Thyroid gland (tissue), 4 donors: ENCODE results near the gene ACIN1.
"Not testable (repeated sequence)": the region's sequence is repeated elsewhere in the genome, so short reads cannot be mapped to it uniquely, and the experiment has no call there.

Source experiments
- POLR2A ChIP-seq, 2 donors: fragments of 450-650 bp; IDR thresholded peaks; one replicate each; pipeline ENCODE4 v1.6.1; 2017; ENCODE audit warnings: antibody characterized with exemption in 2 of 2, mild to moderate bottlenecking in 2 of 2, moderate library complexity in 1 of 2
- TF ChIP-seq, protein P1 (sequence below), 6 experiments: fragments of 200-600 bp in 3 of 6; fragments of 450-650 bp in 3 of 6; sonication (generic) in 3 of 6; IDR thresholded peaks; one replicate each; pipeline ENCODE4 v1.5.1; 2016 to 2019; ENCODE audit warnings: antibody characterized with exemption in 6 of 6, mild to moderate bottlenecking in 2 of 6, inconsistent platforms in 1 of 6, moderate library complexity in 1 of 6

DNA sequence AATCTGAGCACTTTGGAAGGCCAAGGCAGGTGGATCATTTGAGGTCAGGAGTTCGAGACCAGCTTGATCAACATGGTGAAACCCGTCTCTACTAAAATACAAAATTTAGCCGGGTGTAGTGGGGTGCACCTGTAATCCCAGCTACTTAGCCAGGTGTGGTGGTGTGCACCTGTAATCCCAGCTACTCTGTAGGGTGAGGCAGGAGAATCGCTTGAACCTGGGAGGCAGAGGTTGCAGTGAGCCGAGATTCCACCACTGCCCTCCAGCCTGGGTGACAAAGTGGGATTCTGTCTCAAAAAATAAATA, 81.2 kb downstream of the ACIN1 start:
- TF ChIP-seq, protein P1, sequence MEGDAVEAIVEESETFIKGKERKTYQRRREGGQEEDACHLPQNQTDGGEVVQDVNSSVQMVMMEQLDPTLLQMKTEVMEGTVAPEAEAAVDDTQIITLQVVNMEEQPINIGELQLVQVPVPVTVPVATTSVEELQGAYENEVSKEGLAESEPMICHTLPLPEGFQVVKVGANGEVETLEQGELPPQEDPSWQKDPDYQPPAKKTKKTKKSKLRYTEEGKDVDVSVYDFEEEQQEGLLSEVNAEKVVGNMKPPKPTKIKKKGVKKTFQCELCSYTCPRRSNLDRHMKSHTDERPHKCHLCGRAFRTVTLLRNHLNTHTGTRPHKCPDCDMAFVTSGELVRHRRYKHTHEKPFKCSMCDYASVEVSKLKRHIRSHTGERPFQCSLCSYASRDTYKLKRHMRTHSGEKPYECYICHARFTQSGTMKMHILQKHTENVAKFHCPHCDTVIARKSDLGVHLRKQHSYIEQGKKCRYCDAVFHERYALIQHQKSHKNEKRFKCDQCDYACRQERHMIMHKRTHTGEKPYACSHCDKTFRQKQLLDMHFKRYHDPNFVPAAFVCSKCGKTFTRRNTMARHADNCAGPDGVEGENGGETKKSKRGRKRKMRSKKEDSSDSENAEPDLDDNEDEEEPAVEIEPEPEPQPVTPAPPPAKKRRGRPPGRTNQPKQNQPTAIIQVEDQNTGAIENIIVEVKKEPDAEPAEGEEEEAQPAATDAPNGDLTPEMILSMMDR (IDR thresholded peaks at IDR 0.05): not testable (repeated sequence)
- not testable (repeated sequence) for TF ChIP-seq POLR2A (IDR thresholded peaks at IDR 0.05)
